IMR-90 (cell line): ENCODE results near the gene AUTS2. TPM values are rescaled to one million over a fixed set of nuclear protein-coding genes. Genes with fewer than 3 reads are reported as not detected.

Experiments used
- ATAC-seq: fragments of 200-7000 bp; cut with Tn5 transposase; 2 replicates; pipeline ENCODE4 v1.9.1; 2020; ENCODE audit warnings: low read depth, mild to moderate bottlenecking, moderate library complexity
- BruUV-seq: library from RNA; stranded (reverse); fragments of 400-500 nt; replicated peaks from 2 replicates; lab custom pipeline; 2021; lab: Mats Ljungman, UMichigan
- CTCF ChIA-PET: fragments of 300-600 bp; formaldehyde crosslinking; extraction: SDS; loops from one replicate; lab custom pipeline; 2021; ENCODE audit warnings: antibody characterized with exemption; lab: Yijun Ruan, JAX
- POLR2A ChIA-PET: fragments of 300-600 bp; sonication (Branson Sonifier 250); formaldehyde crosslinking; loops from one replicate; lab custom pipeline; 2022; ENCODE audit warnings: antibody characterized with exemption; ENCODE audit not compliant: unreplicated experiment; lab: Charles Lee
- DNase-seq: peaks from one replicate; pipeline ENCODE4 v3.0.0; 2013
- H2AFZ ChIP-seq: replicated peaks from 2 replicates; pipeline ENCODE3; 2013; ENCODE audit warnings: low read length, mild to moderate bottlenecking; ENCODE audit not compliant: poor library complexity
- H2AK5ac ChIP-seq: 2 replicates; pipeline ENCODE4 v1.6.1; 2013; ENCODE audit warnings: low read depth, low read length, inconsistent platforms
- H2AK9ac ChIP-seq: replicated peaks from 2 replicates; pipeline ENCODE3; 2013; ENCODE audit warnings: mild to moderate bottlenecking, low read depth, low read length, moderate library complexity; ENCODE audit not compliant: poor library complexity
- H2BK120ac ChIP-seq: 2 replicates; pipeline ENCODE4 v1.6.1; 2013; ENCODE audit warnings: low read depth, low read length, inconsistent platforms
- H2BK15ac ChIP-seq: 3 replicates; pipeline ENCODE4 v1.6.1; 2013; ENCODE audit warnings: low read depth, low read length, inconsistent platforms
- H2BK20ac ChIP-seq: 2 replicates; pipeline ENCODE4 v1.6.1; 2013; ENCODE audit warnings: low read depth, mild to moderate bottlenecking, inconsistent platforms, low read length, moderate library complexity
- H2BK5ac ChIP-seq: 2 replicates; pipeline ENCODE4 v1.6.1; 2013; ENCODE audit warnings: mild to moderate bottlenecking, low read depth, low read length, inconsistent platforms; ENCODE audit not compliant: poor library complexity, severe bottlenecking
- H3K14ac ChIP-seq: replicated peaks from 2 replicates; pipeline ENCODE4 v1.6.1; 2013; ENCODE audit warnings: low read depth, low read length, inconsistent platforms
- H3K18ac ChIP-seq: 2 replicates; pipeline ENCODE4 v1.6.1; 2013; ENCODE audit warnings: low read depth, low read length, control low read depth
- H3K23ac ChIP-seq: 2 replicates; pipeline ENCODE4 v1.6.1; 2013; ENCODE audit warnings: low read depth, low read length, inconsistent platforms
- H3K27ac ChIP-seq: 2 replicates; pipeline ENCODE4 v1.5.1; 2013; ENCODE audit warnings: mild to moderate bottlenecking, control low read depth, low read length; ENCODE audit not compliant: insufficient read depth
- H3K27me3 ChIP-seq: 2 replicates; pipeline ENCODE4 v1.6.1; 2013; ENCODE audit warnings: low read length; ENCODE audit not compliant: control insufficient read depth, insufficient read depth
- H3K36me3 ChIP-seq: 2 replicates; pipeline ENCODE4 v1.6.1; 2013; ENCODE audit warnings: low read length, mixed read lengths; ENCODE audit not compliant: control insufficient read depth, insufficient read depth
- H3K4ac ChIP-seq: 2 replicates; pipeline ENCODE4 v1.6.1; 2013; ENCODE audit warnings: low read depth, low read length, inconsistent platforms
- H3K4me1 ChIP-seq: 2 replicates; pipeline ENCODE4 v1.6.1; 2013; ENCODE audit warnings: low read length, mixed read lengths; ENCODE audit not compliant: control insufficient read depth, insufficient read depth
- H3K4me2 ChIP-seq: 2 replicates; pipeline ENCODE4 v1.6.1; 2013; ENCODE audit warnings: low read depth, mild to moderate bottlenecking, control low read depth, low read length, moderate library complexity
- H3K4me3 ChIP-seq: 2 replicates; pipeline ENCODE4 v1.5.1; 2013; ENCODE audit warnings: low read depth, mild to moderate bottlenecking, control low read depth, low read length, moderate library complexity; ENCODE audit not compliant: insufficient read depth
- H3K56ac ChIP-seq: 2 replicates; pipeline ENCODE4 v1.6.1; 2013; ENCODE audit warnings: low read length, inconsistent platforms; ENCODE audit not compliant: insufficient read depth; ENCODE audit errors: extremely low read depth
- H3K79me1 ChIP-seq, 2 experiments: 2 replicates each; pipeline ENCODE4 v1.6.1; 2013; ENCODE audit warnings: low read length in 2 of 2, inconsistent platforms in 1 of 2, low read depth in 1 of 2
- H3K9ac ChIP-seq: 2 replicates; pipeline ENCODE4 v1.6.1; 2013; ENCODE audit warnings: low read depth, low read length, control low read depth
- H3K9me1 ChIP-seq: 2 replicates; pipeline ENCODE4 v1.6.1; 2013; ENCODE audit warnings: low read length, inconsistent platforms; ENCODE audit not compliant: insufficient read depth
- H3K9me3 ChIP-seq: 2 replicates; pipeline ENCODE4 v1.6.1; 2013; ENCODE audit warnings: low read length; ENCODE audit not compliant: control insufficient read depth, insufficient read depth
- H4K20me1 ChIP-seq: 2 replicates; pipeline ENCODE4 v1.6.1; 2013; ENCODE audit warnings: low read length, inconsistent platforms; ENCODE audit not compliant: insufficient read depth
- H4K5ac ChIP-seq: 2 replicates; pipeline ENCODE4 v1.6.1; 2013; ENCODE audit warnings: mild to moderate bottlenecking, low read depth, low read length, control low read depth
- H4K8ac ChIP-seq, 2 experiments: 2 replicates each; pipeline ENCODE4 v1.6.1; 2013; ENCODE audit warnings: low read depth in 2 of 2, low read length in 2 of 2, control low read depth in 1 of 2, inconsistent platforms in 1 of 2
- H4K91ac ChIP-seq: 2 replicates; pipeline ENCODE4 v1.6.1; 2013; ENCODE audit warnings: low read depth, low read length, inconsistent platforms; ENCODE audit not compliant: insufficient read depth
- BHLHE40 ChIP-seq: fragments of 150-350 bp; IDR thresholded peaks from 2 replicates; pipeline ENCODE4 v1.6.1; 2016; ENCODE audit warnings: mild to moderate bottlenecking, low read depth, low read length
- CEBPB ChIP-seq: IDR thresholded peaks from 2 replicates; pipeline ENCODE4 v1.6.1; 2012; ENCODE audit warnings: low read depth, low read length, improper control_type of control experiment
- NFE2L2 ChIP-seq: fragments of 150-350 bp; IDR thresholded peaks from 2 replicates; pipeline ENCODE4 v1.6.1; 2016; ENCODE audit warnings: low read depth, mild to moderate bottlenecking, low read length
- SMC3 ChIP-seq: fragments of 150-350 bp; IDR thresholded peaks from 2 replicates; pipeline ENCODE4 v1.6.1; 2016; ENCODE audit warnings: low read depth, mild to moderate bottlenecking, antibody characterized with exemption, low read length, moderate library complexity
- USF2 ChIP-seq: fragments of 150-350 bp; IDR thresholded peaks from 2 replicates; pipeline ENCODE4 v1.6.1; 2017; ENCODE audit warnings: mild to moderate bottlenecking, antibody characterized with exemption, low read length, low read depth
- WGBS, 2 experiments: methylation state at CpG; one replicate each; pipeline versions ENCODE4 v1.1.5 to v1.1.7; 2013; ENCODE audit warnings: missing lambda C conversion rate in 2 of 2; ENCODE audit not compliant: insufficient read length in 1 of 2; ENCODE audit errors: extremely low coverage in 2 of 2; 5-methylcytosine and 5-hydroxymethylcytosine counted together
- dilution Hi-C: fragments of 300-500 bp; cut with HindIII; formaldehyde crosslinking; loops from one replicate; pipeline ENCODE4 v1.14.3; 2018; ENCODE audit warnings: low sequenced_read_pairs; ENCODE audit not compliant: unreplicated experiment
- in situ Hi-C: fragments of 300-500 bp; cut with MboI; formaldehyde crosslinking; loops from 3 replicates; pipeline ENCODE4 v1.14.3; 2019; ENCODE audit warnings: low sequenced_read_pairs, inconsistent platforms, mixed read lengths
- intact Hi-C: fragments of 100-400 bp; cut with micrococcal nuclease; formaldehyde crosslinking; loops from 2 replicates; pipeline ENCODE4 v1.10.0; 2022
- polyA plus RNA-seq, 3 experiments: library from polyadenylated mRNA; depleted of rRNA; stranded (reverse); fragments of >200 nt; gene quantifications; 2 replicates each; pipeline ENCODE4 v1.2.3, GENCODE V29; 2012; ENCODE audit warnings: low replicate concordance in 1 of 3
- total RNA-seq: library from RNA; depleted of rRNA; stranded (reverse); fragments of >200 nt; gene quantifications from 2 replicates; pipeline ENCODE4 v1.2.3, GENCODE V29; 2012

AUTS2 gene
- total and polyA plus RNA-seq, 2 of the 4 experiments (the other 2 are of a cell fraction) = 0.90 to 3.0 TPM

GRCh38 chr7:70637726-70638125 lies 1039.5 kb downstream of the AUTS2 start:
- no peak overlapping the region for H3K56ac ChIP-seq
- intact Hi-C loops (no loop called here), dilution Hi-C loops (no loop called here), in situ Hi-C loops (no loop called here)
- H3K9me3 ChIP-seq = no peaks in the 10 kb centered on the region
- ATAC-seq (no peak), DNase-seq (no peak)
- H4K5ac ChIP-seq = no peak overlapping the region
- H2BK15ac ChIP-seq = no peak overlapping the region
- no TSS peak for BruUV-seq
- CTCF ChIA-PET = no interaction called here
- no peak overlapping the region for H2BK5ac ChIP-seq
- no peak overlapping the region for H3K14ac ChIP-seq
- H3K4me3 ChIP-seq = no peak overlapping the region
- H3K9ac ChIP-seq = no peak overlapping the region
- H3K36me3 ChIP-seq = no peaks in the 10 kb centered on the region
- H3K23ac ChIP-seq = no peak overlapping the region
- WGBS, 2 experiments = no CpG with 5 or more reads among the region's 1 CpG
- H3K9me1 ChIP-seq = peaks cover 14% of the 10 kb centered on the region
- H3K79me1 ChIP-seq = no peaks in the 10 kb centered on the region
- H3K18ac ChIP-seq = no peak overlapping the region
- H2AK5ac ChIP-seq = no peak overlapping the region
- no peak overlapping the region for H4K8ac ChIP-seq
- no peak overlapping the region for H2AK9ac ChIP-seq
- no peak overlapping the region for H3K27ac ChIP-seq
- peaks cover 8% of the 10 kb centered on the region; the same call in 1 of the 2 replicates for H3K4me1 ChIP-seq
- POLR2A ChIA-PET = no interaction called here
- no peak overlapping the region for H2AFZ ChIP-seq
- H3K4ac ChIP-seq = no peak overlapping the region
- no peak overlapping the region for H2BK20ac ChIP-seq
- no peaks in the 10 kb centered on the region for H3K27me3 ChIP-seq
- no peaks in the 10 kb centered on the region for H4K20me1 ChIP-seq
- no peak overlapping the region for H4K91ac ChIP-seq
- TF ChIP-seq SMC3 = no peak
- TF ChIP-seq BHLHE40 = no peak
- TF ChIP-seq CEBPB = no peak
- TF ChIP-seq USF2 = no peak
- no peak for TF ChIP-seq NFE2L2
- H2BK120ac ChIP-seq = no peak overlapping the region
- no peak overlapping the region for H3K4me2 ChIP-seq
